HG03095 (cell line): ENCODE data around the gene KRTAP5-9.
"Not testable (repeated sequence)": the region's sequence is repeated elsewhere in the genome, so short reads cannot be mapped to it uniquely, and the experiment has no call there.

ENCODE experiments used
- ATAC-seq: cut with Tn5 transposase; IDR thresholded peaks from one replicate; pipeline ENCODE4 v1.9.1; 2021; ENCODE audit warnings: moderate library complexity; ENCODE audit not compliant: unreplicated experiment

Gene KRTAP5-9

DNA sequence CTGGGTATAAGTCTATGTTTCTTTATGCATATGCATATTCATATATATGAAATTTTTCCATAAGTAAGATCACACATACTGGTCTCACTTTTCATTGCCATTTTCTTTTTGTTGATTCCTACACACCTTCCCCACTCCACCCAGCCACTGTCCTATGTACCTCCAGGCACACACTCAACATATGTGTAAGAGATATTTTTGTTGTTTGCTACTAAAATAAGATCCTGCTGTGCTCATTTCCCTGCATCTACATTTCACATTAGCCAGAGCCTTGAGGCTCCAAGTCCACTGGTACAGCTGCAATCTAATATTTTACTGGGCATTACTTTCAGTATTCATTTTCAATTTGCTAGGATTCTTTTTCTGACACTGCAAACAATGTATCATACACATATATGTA is 9.0 kb downstream of the KRTAP5-9 start:
- no peak for ATAC-seq

DNA sequence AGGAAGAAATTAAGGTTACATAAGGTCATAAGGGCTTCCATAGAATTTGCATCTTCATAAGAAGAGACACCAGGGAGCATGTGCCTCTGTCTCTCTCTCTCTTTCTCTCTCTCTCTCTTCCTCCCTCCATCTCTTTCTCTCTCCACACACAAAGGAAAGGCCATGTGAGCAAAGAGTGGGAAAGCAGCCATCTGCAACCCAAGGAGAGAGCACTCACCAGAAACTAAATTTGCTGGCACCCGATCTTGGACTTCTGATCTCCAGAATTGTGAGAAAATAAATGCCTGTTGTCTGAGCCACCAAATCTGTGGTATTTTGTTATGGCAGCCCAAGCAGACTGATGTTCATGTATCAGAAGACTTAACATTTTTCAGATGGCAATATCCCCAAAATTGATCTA is 10.8 kb downstream of the KRTAP5-9 start:
- ATAC-seq = no peak

- ATAC-seq = no peak
Measured at GRCh38 chr11:71562120-71562519, 13.9 kb downstream of the KRTAP5-9 start.

- no peak for ATAC-seq
Measured at GRCh38 chr11:71563406-71563805, 15.2 kb downstream of the KRTAP5-9 start.

DNA sequence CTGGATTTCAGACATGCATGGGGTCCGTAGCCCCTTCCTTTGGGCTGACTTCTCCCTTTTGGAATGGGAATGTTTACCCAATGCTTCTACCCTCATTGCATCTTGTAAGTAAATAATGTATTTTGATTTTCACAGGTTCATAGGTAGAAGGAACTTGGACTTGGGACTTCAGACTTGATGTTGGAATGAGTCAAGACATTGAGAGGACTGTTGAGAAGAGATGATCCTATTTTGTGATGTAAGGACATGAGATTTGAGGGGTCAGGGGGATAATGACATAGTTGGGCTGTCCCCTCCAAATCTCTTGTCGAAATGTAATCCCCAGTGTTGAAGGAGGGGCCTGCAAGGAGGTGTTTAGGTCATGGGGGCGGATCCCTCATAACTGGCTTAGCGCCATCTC is 16.2 kb downstream of the KRTAP5-9 start:
- no peak for ATAC-seq

GRCh38 chr11:71565263-71565662 is 17.0 kb downstream of the KRTAP5-9 start, which contains the start of gene KRTAP5-10:
Gene KRTAP5-10, plus strand, starts transcription at chr11:71565563. Its CDS starts 25 bp downstream, at chr11:71565588.
- no peak for ATAC-seq

DNA sequence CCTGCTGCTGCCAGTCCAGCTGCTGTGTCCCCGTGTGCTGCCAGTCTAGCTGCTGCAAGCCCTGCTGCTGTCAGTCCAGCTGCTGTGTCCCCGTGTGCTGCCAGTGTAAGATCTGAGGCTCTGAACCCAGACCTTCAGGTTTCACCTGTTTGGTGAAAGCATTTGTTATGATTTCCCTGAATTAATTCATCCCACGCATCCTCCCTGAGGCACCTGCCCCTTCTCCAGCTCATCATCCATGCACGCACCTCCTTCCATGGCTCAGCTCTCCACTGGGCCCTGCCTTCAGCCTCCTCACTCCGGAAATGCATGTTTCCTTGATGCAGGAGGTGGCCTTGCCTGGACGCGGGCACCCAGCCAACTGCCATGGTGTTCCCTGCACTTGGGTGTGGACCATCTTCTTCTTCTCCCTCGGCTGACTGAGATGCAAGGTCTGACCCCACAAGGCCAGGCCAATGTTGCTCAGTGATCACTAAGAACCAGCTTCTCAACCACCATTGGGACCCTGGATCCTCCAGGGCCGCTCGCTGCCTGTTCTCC is 17.9 kb downstream of the KRTAP5-9 start:
- no peak for ATAC-seq

- ATAC-seq = not testable (repeated sequence)
Measured at GRCh38 chr11:71566626-71567599, 18.7 kb downstream of the KRTAP5-9 start.

DNA sequence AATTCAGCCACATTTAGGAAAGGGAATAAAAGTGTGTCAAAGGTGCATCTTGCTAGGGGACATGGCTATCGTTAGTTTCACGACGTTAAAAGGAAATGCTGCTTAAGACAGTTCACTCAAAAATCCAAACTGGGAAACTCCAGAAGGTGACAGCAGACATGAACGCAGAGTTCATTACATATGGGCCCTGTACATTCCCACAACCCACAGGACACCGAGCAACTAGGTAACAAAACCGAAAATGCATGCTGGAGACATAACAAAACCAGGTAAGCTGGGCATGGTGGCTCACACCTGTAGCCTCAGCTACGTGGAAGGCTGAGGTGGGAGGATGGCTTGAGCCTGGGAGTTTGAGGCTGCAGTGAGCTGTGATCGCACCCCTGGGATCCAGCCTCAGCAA is 19.4 kb downstream of the KRTAP5-9 start:
- not testable (repeated sequence) for ATAC-seq

DNA sequence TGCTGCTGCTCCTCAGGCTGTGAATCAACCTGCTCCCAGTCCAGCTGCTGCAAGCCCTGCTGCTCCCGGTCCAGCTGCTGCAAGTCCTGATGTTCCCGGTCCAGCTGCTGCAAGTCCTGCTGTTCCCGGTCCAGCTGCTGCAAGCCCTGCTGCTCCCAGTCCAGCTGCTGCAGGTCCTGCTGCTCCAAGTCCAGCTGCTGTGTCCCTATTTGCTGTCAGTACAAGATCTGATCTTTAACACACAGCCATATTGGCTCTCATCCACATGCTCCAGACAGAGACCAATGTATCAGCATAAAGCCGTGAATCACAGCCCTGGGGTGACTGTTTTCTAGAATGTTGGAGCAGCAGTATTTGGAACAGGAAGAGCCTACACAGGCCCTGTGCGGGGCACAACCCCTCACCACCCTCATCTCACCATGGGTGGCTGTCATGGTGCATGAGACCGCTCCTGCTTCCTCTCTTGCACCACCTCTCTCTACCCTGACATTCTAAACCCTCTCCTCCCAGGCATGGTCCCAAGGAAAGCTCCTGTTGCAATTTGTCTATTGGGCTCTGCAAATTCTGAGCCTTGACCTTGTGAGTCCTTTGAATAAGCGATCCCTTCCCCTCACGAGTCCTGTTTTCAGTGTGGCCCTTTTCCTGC is 20.6 kb downstream of the KRTAP5-9 start:
- ATAC-seq = no peak

GRCh38 chr11:71571101-71571850 is 23.1 kb downstream of the KRTAP5-9 start:
- not testable (repeated sequence) for ATAC-seq

DNA sequence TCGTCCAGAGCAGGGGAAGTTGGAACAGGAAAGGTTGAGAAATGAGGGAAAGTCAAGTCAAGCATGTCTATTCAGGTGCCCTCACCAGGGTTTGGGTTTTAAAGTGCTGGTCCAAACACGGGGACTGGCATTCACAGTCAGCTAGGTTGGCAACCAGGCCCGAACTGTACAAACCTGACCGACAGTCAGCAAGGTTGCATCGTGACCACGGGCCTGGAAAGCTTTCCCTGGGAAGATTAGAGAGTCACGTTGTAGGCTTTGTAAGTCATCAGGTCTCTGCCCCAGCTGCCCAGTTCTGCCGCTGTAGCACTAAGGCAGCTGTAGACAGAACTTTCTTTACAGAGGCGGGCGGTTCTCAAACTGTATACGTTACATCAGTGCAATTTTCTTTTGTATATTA is 24.6 kb downstream of the KRTAP5-9 start:
- ATAC-seq = no peak

- ATAC-seq = no peak
Measured at GRCh38 chr11:71574418-71574817, 26.2 kb downstream of the KRTAP5-9 start.

GRCh38 chr11:71575723-71576424 is 27.7 kb downstream of the KRTAP5-9 start:
- ATAC-seq = no peak

- ATAC-seq = not testable (repeated sequence)
Measured at GRCh38 chr11:71576688-71577465, 28.7 kb downstream of the KRTAP5-9 start.

- ATAC-seq = no peak
Measured at GRCh38 chr11:71577469-71578004, 29.3 kb downstream of the KRTAP5-9 start.

- ATAC-seq = not testable (repeated sequence)
Measured at GRCh38 chr11:71579513-71579912, 31.3 kb downstream of the KRTAP5-9 start.

DNA sequence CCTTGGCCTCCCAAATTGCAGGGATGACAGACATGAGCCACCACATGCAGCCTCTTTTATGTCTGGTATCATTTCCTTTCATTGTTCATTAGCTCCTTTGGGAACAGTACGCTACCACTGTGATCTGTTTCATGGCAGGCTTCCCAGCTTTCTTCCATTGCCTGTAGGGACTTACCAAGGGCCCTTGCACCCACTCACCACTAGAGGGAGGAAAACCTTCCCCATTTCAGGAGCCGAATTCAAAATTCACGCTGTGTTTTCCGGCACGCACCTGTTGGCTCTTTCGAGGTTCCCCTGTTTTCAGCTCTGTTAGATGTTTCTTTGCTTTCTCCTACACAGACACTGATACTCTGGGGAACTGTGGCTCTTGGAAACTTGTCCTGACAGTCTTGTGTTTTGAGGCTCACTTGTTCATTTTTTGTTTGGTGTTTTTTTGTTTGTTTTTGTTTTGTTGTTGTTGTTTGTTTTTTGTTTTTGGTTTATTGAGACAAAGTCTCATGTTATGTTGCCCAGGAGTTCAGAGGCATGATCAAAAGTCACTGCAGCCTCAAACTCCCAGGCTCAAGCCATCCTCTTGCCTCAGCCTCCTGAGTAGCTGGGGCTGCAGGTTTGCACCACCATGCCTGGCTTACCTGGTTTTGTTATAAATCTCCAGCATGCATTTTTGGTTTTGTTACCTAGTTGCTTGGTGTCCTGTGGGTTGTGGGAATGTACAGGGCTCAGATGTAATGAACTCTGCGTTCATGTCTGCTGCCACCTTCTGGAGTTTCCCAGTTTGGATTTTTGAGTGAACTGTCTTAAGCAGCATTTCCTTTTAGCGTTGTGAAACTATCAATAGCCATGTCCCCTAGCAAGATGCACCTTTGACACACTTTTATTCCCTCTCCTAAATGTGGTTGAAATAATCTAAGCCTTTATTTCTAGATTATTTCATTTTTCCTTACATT is 32.1 kb downstream of the KRTAP5-9 start:
- no peak for ATAC-seq
